Measurements from ENCODE around the gene RALGPS1.

RALGPS1 gene

DNA sequence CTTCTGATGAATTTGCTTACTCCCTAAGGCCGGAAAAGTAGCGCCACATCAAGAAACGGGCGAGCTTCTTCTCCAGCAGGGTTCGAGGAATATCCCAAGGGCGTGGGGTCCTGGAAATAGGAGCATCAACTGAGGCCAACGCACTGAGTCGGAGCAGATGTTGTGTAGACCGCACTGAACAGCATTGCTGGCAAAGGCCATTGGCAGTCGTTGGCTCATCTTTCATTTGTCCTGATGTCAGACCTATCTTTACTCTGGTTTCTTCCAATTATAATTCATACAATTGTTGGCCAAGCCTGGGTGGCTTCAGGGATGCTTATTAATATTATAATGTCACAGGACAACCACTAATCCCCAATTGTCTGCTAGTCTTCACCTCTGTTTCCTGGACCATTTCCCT, 27.7 kb upstream of the RALGPS1 start:
- H3K27ac ChIP-seq = no peak overlapping the region
- no peak for TF ChIP-seq CTCF (conservative IDR thresholded peaks at IDR 0.05)
- TF ChIP-seq ZFX (IDR thresholded peaks at IDR 0.05) = no peak

DNA sequence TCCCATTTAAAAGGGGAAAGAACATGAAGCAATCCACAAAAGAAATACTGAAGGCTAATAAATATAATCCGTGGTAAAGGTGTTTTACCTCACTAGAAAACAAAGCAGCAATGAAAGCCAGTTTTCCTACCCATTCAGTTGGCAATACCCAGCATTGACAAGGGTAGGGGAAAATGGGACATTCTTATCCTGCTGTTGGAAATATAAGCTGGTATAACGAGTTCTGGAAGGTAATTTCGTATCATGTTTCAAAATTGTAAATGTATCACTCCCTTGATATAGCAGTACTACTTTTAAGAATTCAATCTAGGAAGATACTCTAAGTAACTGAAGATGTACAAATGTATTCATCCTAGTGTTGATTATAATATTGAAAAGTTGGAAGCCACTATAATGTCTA, 22.9 kb upstream of the RALGPS1 start:
- no peak for TF ChIP-seq ZFX (IDR thresholded peaks at IDR 0.05)
- TF ChIP-seq CTCF (conservative IDR thresholded peaks at IDR 0.05) = no peak

DNA sequence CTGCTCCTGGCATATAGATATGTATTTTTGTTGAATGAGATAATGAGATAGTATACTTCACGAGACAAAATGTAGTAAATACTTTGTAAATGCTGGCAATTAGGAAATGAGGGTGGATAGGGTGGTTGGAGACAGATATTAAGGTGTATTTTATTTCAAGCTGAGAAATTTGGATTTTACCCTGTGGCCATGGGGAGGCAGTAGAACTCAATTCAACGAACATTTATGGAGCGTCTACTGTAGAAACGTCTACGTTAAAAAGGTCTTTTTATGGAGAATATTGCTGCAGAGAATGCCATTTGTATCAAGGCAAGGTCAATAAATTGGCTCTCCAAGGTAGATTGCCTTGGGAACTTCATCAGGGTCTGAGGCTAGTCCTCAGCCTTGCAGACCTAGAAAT, 21.5 kb upstream of the RALGPS1 start:
- no peak; the same call in 1 of the 2 replicates for TF ChIP-seq CTCF (conservative IDR thresholded peaks at IDR 0.05)
- no peak for TF ChIP-seq ZFX (IDR thresholded peaks at IDR 0.05)

More for the DNA sequence above, 22.9 kb upstream of the RALGPS1 start:
- no peak overlapping the region for H3K27ac ChIP-seq

GRCh38 chr9:126894052-126894603, 20.5 kb upstream of the RALGPS1 start:
- no peak overlapping the region for H3K27ac ChIP-seq
- TF ChIP-seq CTCF (conservative IDR thresholded peaks at IDR 0.05) = no peak
- no peak for TF ChIP-seq ZFX (IDR thresholded peaks at IDR 0.05)

More for the DNA sequence above, 21.5 kb upstream of the RALGPS1 start:
- no peak overlapping the region for H3K27ac ChIP-seq

DNA sequence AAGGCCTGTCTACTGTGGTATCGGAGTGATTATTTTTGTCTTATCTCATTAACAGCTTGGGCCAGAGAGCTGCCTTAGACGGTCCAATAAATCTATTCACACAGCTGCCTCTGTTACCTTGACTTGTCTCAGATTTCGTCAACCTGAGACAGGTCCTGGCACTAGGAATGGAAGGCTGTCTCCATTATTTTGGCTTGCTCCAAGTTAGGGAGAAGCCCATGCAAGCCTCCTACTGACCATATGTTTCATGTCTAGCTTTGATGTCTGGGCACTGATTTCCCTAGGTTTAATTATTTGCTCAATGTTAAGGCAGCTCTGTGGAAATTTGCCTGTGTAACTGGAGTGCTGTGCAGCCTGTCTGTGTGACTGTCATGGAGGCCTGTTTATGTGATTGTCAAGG, 12.4 kb upstream of the RALGPS1 start:
- no peak overlapping the region for H3K27ac ChIP-seq
- TF ChIP-seq ZFX (IDR thresholded peaks at IDR 0.05) = no peak
- TF ChIP-seq CTCF (conservative IDR thresholded peaks at IDR 0.05) = no peak

DNA sequence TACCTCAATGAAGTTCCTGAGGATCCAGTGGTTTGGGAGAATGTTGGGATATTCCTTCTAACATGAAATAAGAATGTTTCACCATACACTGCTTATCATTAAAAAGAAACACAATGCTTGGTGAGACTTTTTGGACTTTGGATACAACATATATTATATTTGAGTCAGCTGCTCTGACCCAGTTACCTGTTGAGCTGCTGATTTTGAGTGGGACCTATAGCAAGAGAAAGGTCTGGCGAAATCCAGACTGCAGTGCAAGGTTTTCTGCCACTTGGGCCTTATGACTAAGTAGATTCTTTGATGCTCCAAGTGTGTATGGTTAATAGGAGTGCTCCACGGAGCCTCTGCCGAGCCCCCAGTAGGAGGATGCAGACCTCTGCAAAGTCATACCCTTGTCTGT, 10.0 kb upstream of the RALGPS1 start:
- no peak for TF ChIP-seq ZFX (IDR thresholded peaks at IDR 0.05)
- no peak for TF ChIP-seq CTCF (conservative IDR thresholded peaks at IDR 0.05)

GRCh38 chr9:126906091-126906490, 8.5 kb upstream of the RALGPS1 start:
- no peak overlapping the region for H3K27ac ChIP-seq
- TF ChIP-seq ZFX (IDR thresholded peaks at IDR 0.05) (no peak), CTCF (conservative IDR thresholded peaks at IDR 0.05) (no peak)

More for the DNA sequence above, 10.0 kb upstream of the RALGPS1 start:
- no peak overlapping the region for H3K27ac ChIP-seq
